ENCODE results near the gene SEMA4B. TPM values are rescaled to one million over a fixed set of nuclear protein-coding genes. Genes with fewer than 3 reads are reported as not detected.
A peak's percentile ranks its signal among the peaks of the same experiment; 100 is the strongest.

Gene SEMA4B
- total RNA-seq, 4 donors from 2014 or later, result 43.1 to 104 (median 59.0) TPM

DNA sequence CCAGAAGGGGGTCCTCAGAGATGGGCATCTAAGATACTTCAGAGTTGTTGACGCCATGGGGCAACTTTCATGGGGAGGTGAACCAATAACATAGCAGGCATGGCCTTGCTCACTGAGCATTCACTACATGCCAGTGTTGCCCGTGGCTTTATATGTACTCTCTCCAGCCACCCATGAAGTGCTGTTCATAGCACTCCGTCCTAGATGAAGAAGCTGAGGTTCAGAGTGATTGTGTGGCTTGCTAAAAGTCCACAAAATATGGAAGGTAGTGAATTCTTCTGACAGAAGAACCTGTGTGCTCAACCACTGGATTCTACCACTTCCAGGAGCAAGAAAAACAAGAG is 9.8 kb upstream of the SEMA4B start:
- WGBS, 2 donors, result 51 to 70% methylated on average over 3 of the region's 3 CpGs
- Histone ChIP-seq H3K9me3 (no peaks in the 10 kb centered on the region), H3K36me3 (peaks cover 0 to 4% (median 0%) of the 10 kb centered on the region in 3 donors), H3K27me3 (no peaks in the 10 kb centered on the region), H3K4me1 (peaks cover 0 to 82% (median 65%) of the 10 kb centered on the region in 4 donors), H3K27ac (peak overlapping the region; percentile 75 to 97 (median 86)), H3K4me3 (peak overlapping the region in 1 of 4 donors; percentile 21)
- TF ChIP-seq CTCF (IDR thresholded peaks at IDR 0.05) (no peak), EP300 (IDR thresholded peaks at IDR 0.05) (no peak)
- no peak for DNase-seq (ENCODE audit: low spot score in 2 of 2)

GRCh38 chr15:90191794-90192509 is 9.2 kb upstream of the SEMA4B start:
- peak; percentile 43 to 49 for DNase-seq (ENCODE audit: low spot score in 2 of 2)
- 9 to 22% methylated on average over 5 to 7 of the region's 7 CpGs for WGBS, 2 donors
- peak overlapping the region; percentile 75 to 97 (median 86) for H3K27ac ChIP-seq

DNA sequence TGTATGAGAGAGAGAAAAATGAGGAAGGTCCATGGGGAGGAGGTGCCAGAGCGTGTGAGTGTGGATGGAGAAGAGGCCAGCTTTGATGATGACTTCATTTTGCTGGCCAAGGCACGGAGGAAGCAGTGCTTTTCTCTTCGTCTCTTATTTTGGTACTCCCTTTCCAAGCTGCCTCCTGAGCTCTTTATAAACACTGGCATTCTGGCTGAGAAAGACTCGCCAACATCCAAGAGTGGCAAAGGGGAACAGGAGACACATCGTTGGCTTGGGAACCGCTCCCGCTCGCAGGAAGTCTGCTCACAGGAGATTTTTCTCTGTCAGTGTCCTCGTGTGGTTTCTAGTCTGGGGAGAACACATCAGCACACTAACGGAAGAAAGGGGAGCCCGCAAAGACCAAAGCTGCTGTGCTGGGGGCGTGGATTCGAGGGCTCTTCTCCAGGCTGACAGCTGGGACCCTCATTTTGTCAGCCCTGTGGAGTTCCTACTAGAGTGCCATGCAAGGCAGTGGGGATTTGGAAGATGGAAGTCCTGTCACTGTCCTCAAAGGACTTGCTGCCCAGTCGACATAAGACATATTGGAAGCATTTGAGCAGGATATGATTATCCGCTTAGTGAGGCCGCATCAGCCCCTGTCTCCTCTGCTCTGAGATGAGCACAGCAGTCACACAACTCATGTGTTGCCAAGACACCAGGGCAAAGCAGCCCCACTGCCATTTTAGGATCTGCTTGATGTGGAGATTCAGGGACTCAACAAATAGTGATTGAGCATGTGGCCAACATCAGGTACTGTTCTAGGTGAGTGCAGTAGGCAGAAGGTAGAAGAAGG is 8.0 kb upstream of the SEMA4B start:
- WGBS, 2 donors, result 44 to 52% methylated on average over 14 to 16 of the region's 16 CpGs
- Histone ChIP-seq H3K27me3 (no peaks in the 10 kb centered on the region), H3K27ac (peak overlapping the region; percentile 75 to 97 (median 86)), H3K4me3 (no peak overlapping the region), H3K4me1 (peaks cover 0 to 68% (median 52%) of the 10 kb centered on the region in 4 donors), H3K36me3 (peaks cover 0 to 4% (median 0%) of the 10 kb centered on the region in 3 donors), H3K9me3 (no peaks in the 10 kb centered on the region)
- DNase-seq (ENCODE audit: low spot score in 2 of 2), result no peak
- TF ChIP-seq POLR2A (IDR thresholded peaks at IDR 0.05), result no peak
- TF ChIP-seq EP300 (IDR thresholded peaks at IDR 0.05), result no peak
- TF ChIP-seq CTCF (IDR thresholded peaks at IDR 0.05), result no peak

More at GRCh38 chr15:90191794-90192509, 9.2 kb upstream of the SEMA4B start:
- no peaks in the 10 kb centered on the region for H3K27me3 ChIP-seq
- TF ChIP-seq EP300 (IDR thresholded peaks at IDR 0.05) (peak in 1 of 2 donors; percentile 57), CTCF (IDR thresholded peaks at IDR 0.05) (no peak), POLR2A (IDR thresholded peaks at IDR 0.05) (peak in 1 of 2 donors; percentile 10)
- H3K36me3 ChIP-seq, result peaks cover 0 to 4% (median 0%) of the 10 kb centered on the region in 3 donors
- peak overlapping the region in 1 of 4 donors; percentile 21 for H3K4me3 ChIP-seq
- no peaks in the 10 kb centered on the region for H3K9me3 ChIP-seq
- H3K4me1 ChIP-seq, result peaks cover 0 to 76% (median 59%) of the 10 kb centered on the region in 4 donors

DNA sequence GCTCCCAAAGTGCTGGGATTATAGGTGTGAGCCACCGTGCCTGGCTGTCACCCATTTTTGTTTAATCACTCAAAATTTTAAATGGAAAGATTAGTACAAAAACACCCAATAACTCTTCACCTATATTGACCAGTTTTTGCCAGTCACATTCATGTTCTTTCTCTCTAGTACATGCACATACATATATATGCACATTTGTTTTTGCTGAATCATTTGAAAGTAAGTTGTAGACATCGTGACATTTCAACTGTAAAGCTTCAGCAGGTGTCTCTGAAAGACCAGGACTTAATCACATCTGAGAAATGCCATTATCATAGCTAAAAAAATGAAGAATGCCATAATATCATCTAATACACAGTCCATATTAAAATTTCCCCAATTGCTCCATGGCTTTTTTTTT is 6.5 kb upstream of the SEMA4B start:
- Histone ChIP-seq H3K27ac (peak overlapping the region in 2 of 4 donors; percentile 34 to 97), H3K4me3 (no peak overlapping the region), H3K36me3 (peaks cover 0 to 4% (median 0%) of the 10 kb centered on the region in 3 donors), H3K27me3 (no peaks in the 10 kb centered on the region), H3K4me1 (peaks cover 0 to 72% (median 46%) of the 10 kb centered on the region in 4 donors), H3K9me3 (no peaks in the 10 kb centered on the region)
- no peak for DNase-seq (ENCODE audit: low spot score in 2 of 2)
- TF ChIP-seq POLR2A (IDR thresholded peaks at IDR 0.05), result no peak
- TF ChIP-seq EP300 (IDR thresholded peaks at IDR 0.05), result no peak
- TF ChIP-seq CTCF (IDR thresholded peaks at IDR 0.05), result no peak
- 90 to 96% methylated on average over 2 of the region's 2 CpGs for WGBS, 2 donors
